HepG2 (cell line): ENCODE data around the gene ASCC2. TPM values are rescaled to one million over a fixed set of nuclear protein-coding genes. Genes with fewer than 3 reads are reported as not detected.

Experiments used
- ATAC-seq: fragments of 200-7000 bp; cut with Tn5 transposase; 3 replicates; pipeline ENCODE4 v1.9.1; 2020; ENCODE audit warnings: mild to moderate bottlenecking, moderate library complexity
- BruUV-seq: library from RNA; stranded (reverse); fragments of 400-500 nt; replicated peaks from 2 replicates; lab custom pipeline; 2021; lab: Mats Ljungman, UMichigan
- CTCF ChIA-PET: fragments of 300-600 bp; formaldehyde crosslinking; extraction: SDS; loops from one replicate; lab custom pipeline; 2021; ENCODE audit warnings: low total read pairs, inconsistent platforms, low intra/inter-chr PET ratio; lab: Yijun Ruan, JAX
- POLR2A ChIA-PET: fragments of 350-600 bp; sonication (Branson Sonifier 250); formaldehyde crosslinking; loops from one replicate; lab custom pipeline; 2020; ENCODE audit warnings: antibody characterized with exemption, inconsistent platforms; lab: Yijun Ruan, JAX
- DNase-seq: peaks from one replicate; pipeline ENCODE4 v3.0.0-alpha.2; 2015; ENCODE audit warnings: low spot score
- FAIRE-seq: peaks from 3 replicates; lab custom pipeline; 2011; peaks lifted over from hg19 to GRCh38; lab: Jason Lieb, UNC
- H2AFZ ChIP-seq: one replicate; pipeline ENCODE4 v1.6.1; 2011; ENCODE audit warnings: low read length, inconsistent platforms
- H3K27ac ChIP-seq: fragments of 300-600 bp; 3 replicates; pipeline ENCODE4 v1.8.0; 2011; ENCODE audit warnings: mixed run types, mild to moderate bottlenecking, mixed read lengths, low read length, inconsistent platforms; ENCODE audit not compliant: insufficient read depth; ENCODE audit errors: extremely low read length
- H3K27me3 ChIP-seq, 2 experiments: fragments of 200-600 bp in 1 of 2; 2 replicates in 1 of 2; 3 replicates in 1 of 2; pipeline versions ENCODE4 v1.6.0 to v1.8.0; 2011; ENCODE audit warnings: low read length in 2 of 2, mild to moderate bottlenecking in 2 of 2, moderate library complexity in 2 of 2, inconsistent platforms in 1 of 2; ENCODE audit not compliant: insufficient read depth in 2 of 2, control insufficient read depth in 1 of 2
- H3K36me3 ChIP-seq, 2 experiments: fragments of 200-600 bp in 1 of 2; replicated peaks in 1 of 2; 2 replicates in 1 of 2; 3 replicates in 1 of 2; pipeline versions ENCODE4 v1.5.1 to v1.8.0; 2011; ENCODE audit warnings: low read length in 2 of 2, inconsistent platforms in 1 of 2; ENCODE audit not compliant: insufficient read depth in 2 of 2, control insufficient read depth in 1 of 2
- H3K4me1 ChIP-seq: 2 replicates; pipeline ENCODE4 v1.5.1; 2012; ENCODE audit warnings: low read length, inconsistent platforms; ENCODE audit not compliant: insufficient read depth
- H3K4me2 ChIP-seq: 2 replicates; pipeline ENCODE4 v1.6.0; 2011; ENCODE audit warnings: low read depth, low read length, inconsistent platforms
- H3K4me3 ChIP-seq, 3 experiments: fragments of 200-600 bp in 1 of 3; sonication (generic), shearing (Covaris generic) in 1 of 3; replicated peaks in 1 of 3; 2 replicates each; pipeline ENCODE4 v1.5.1; 2011 to 2016; ENCODE audit warnings: low read length in 3 of 3, inconsistent platforms in 2 of 3, low read depth in 2 of 3, mild to moderate bottlenecking in 2 of 3, control low read depth in 1 of 3, mixed read lengths in 1 of 3; ENCODE audit not compliant: insufficient read depth in 1 of 3
- H3K79me2 ChIP-seq: one replicate; pipeline ENCODE4 v1.6.1; 2011; ENCODE audit warnings: low read length, inconsistent platforms; ENCODE audit not compliant: insufficient read depth
- H3K9ac ChIP-seq: 2 replicates; pipeline ENCODE4 v1.6.0; 2011; ENCODE audit warnings: mild to moderate bottlenecking, low read depth, low read length, inconsistent platforms; ENCODE audit not compliant: insufficient read depth
- H3K9me3 ChIP-seq: 2 replicates; pipeline ENCODE4 v1.5.1; 2012; ENCODE audit warnings: mild to moderate bottlenecking, low read length
- H4K20me1 ChIP-seq: 2 replicates; pipeline ENCODE4 v1.6.0; 2011; ENCODE audit warnings: inconsistent platforms, mild to moderate bottlenecking, low read length, moderate library complexity; ENCODE audit not compliant: insufficient read depth
- ARNT2 ChIP-seq: sonication (generic); formaldehyde crosslinking; IDR thresholded peaks from 2 replicates; pipeline ENCODE4 v1.8.0; 2022; ENCODE audit warnings: mild to moderate bottlenecking, low read depth, missing genetic modification reagents, moderate library complexity
- EHMT2 ChIP-seq: fragments of 200-600 bp; sonication (generic); IDR thresholded peaks from 2 replicates; pipeline ENCODE4 v1.7.0; 2017; ENCODE audit warnings: antibody characterized with exemption, low read depth, low read length, borderline replicate concordance
- HCFC1 ChIP-seq: fragments of 150-350 bp; IDR thresholded peaks from 2 replicates; pipeline ENCODE4 v1.6.1; 2014; ENCODE audit warnings: low read depth, low read length
- HES4 ChIP-seq: sonication (generic); formaldehyde crosslinking; IDR thresholded peaks from 2 replicates; pipeline ENCODE4 v1.9.0; 2021; ENCODE audit warnings: mild to moderate bottlenecking, missing genetic modification reagents, borderline replicate concordance
- PAWR ChIP-seq: sonication (generic); formaldehyde crosslinking; IDR thresholded peaks from 2 replicates; pipeline ENCODE4 v1.4.0; 2020; ENCODE audit warnings: missing genetic modification reagents, mild to moderate bottlenecking, borderline replicate concordance
- RCOR2 ChIP-seq: IDR thresholded peaks from 2 replicates; pipeline ENCODE4 v1.6.1; 2016; ENCODE audit warnings: missing biosample characterization, missing genetic modification reagents
- SPEN ChIP-seq: sonication (generic); formaldehyde crosslinking; IDR thresholded peaks from 2 replicates; pipeline ENCODE4 v1.5.1; 2020; ENCODE audit warnings: low read depth, mild to moderate bottlenecking, missing genetic modification reagents
- ZNF136 ChIP-seq: sonication (generic); formaldehyde crosslinking; IDR thresholded peaks from 2 replicates; pipeline ENCODE4 v1.8.1; 2022; ENCODE audit warnings: low read depth, mild to moderate bottlenecking, moderate library complexity, missing genetic modification reagents
- ZNF431 ChIP-seq: sonication (generic); formaldehyde crosslinking; IDR thresholded peaks from 2 replicates; pipeline ENCODE4 v1.9.0; 2022; ENCODE audit warnings: missing genetic modification reagents, low read depth, mild to moderate bottlenecking, borderline replicate concordance
- ZNF790 ChIP-seq: sonication (generic); formaldehyde crosslinking; IDR thresholded peaks from 2 replicates; pipeline ENCODE4 v1.8.0; 2022; ENCODE audit warnings: missing genetic modification reagents, mild to moderate bottlenecking, borderline replicate concordance
- WGBS: methylation state at CpG from one replicate; pipeline ENCODE4 v1.1.6; 2017; ENCODE audit warnings: low lambda C conversion rate; 5-methylcytosine and 5-hydroxymethylcytosine counted together
- in situ Hi-C: cut with HindIII; loops from 2 replicates; pipeline ENCODE4 v1.10.0; 2017; ENCODE audit warnings: low pct_unique_long_range_greater_than_20kb; ENCODE audit not compliant: extremely low pct_ligation_motif_present
- intact Hi-C: fragments of 100-400 bp; cut with micrococcal nuclease; formaldehyde crosslinking; loops from one replicate; pipeline ENCODE4 v1.10.0; 2022; ENCODE audit not compliant: unreplicated experiment
- polyA plus RNA-seq, 8 experiments: library from polyadenylated mRNA; depleted of rRNA in 3 of 8; stranded (reverse) in 7 of 8; unstranded in 1 of 8; fragments of >200 nt; fragmentation: Illumina TruSeq in 4 of 8; extraction: Trizol in 4 of 8; gene quantifications; 2 replicates each; pipeline versions ENCODE4 v1.2.1 to v1.2.3, GENCODE V29; 2011 to 2016; ENCODE audit warnings: low read depth in 4 of 8, missing spikeins in 1 of 8, mixed read lengths in 1 of 8; ENCODE audit not compliant: insufficient read depth in 1 of 8
- total RNA-seq, 5 experiments: library from RNA; depleted of rRNA; stranded (reverse); fragments of >200 nt; fragmentation: Illumina TruSeq; extraction: Trizol; gene quantifications; 2 replicates each; pipeline ENCODE4 v1.2.3, GENCODE V29; 2016; ENCODE audit warnings: low read depth in 1 of 5
- TF ChIP-seq, protein P1 (sequence below): sonication (generic); formaldehyde crosslinking; IDR thresholded peaks from 2 replicates; pipeline ENCODE4 v1.4.0; 2020; ENCODE audit warnings: missing genetic modification reagents, borderline replicate concordance
- TF ChIP-seq, protein P2 (sequence below): IDR thresholded peaks from 2 replicates; pipeline ENCODE4 v1.6.1; 2016; ENCODE audit warnings: missing compliant biosample characterization, missing genetic modification reagents, borderline replicate concordance

ASCC2 gene
- total and polyA plus RNA-seq, 2 of the 13 experiments (the other 11 are each of a cell fraction or from before 2014, with no cell fraction given) = 26.2 to 26.3 TPM

DNA sequence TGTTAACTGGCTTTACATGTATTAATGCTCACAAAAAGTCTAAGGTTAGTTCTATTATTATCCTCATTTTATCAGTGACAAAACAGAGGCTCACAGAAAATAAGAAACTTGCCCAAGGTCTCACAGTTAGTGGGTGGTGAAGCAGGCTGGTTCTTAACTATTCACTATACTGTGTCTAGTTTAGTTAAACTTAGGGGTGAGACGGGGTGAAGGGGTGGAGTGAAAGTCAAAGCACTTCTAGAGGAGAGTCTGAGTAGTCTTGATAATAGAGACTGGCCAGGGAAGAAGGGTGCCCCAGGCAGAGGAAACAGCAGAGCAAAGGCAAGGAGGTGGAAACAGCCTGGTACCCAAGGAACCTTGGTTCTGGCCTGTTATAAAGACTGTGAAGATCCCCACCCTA, 4.0 kb downstream of the ASCC2 start:
- POLR2A ChIA-PET = interaction anchor here (1.0 kb wide), 1 partner anchor 49 kb away, joined by 3 read pairs; the partner anchor contains the start of gene MTMR3
- H3K4me2 ChIP-seq = no peak overlapping the region
- CTCF ChIA-PET = no interaction called here
- DNase-seq (no peak), FAIRE-seq (no peak), ATAC-seq (no peak)
- peaks cover 4 to 36% of the 10 kb centered on the region in 2 experiments for H3K36me3 ChIP-seq
- TF ChIP-seq HCFC1 (no peak), HES4 (CRISPR knock-in tag) (no peak), ZNF431 (CRISPR knock-in tag) (no peak), SPEN (CRISPR knock-in tag) (no peak), EHMT2 (no peak), ZNF790 (CRISPR knock-in tag) (no peak), PAWR (CRISPR knock-in tag) (no peak), RCOR2 (CRISPR knock-in tag) (no peak), ARNT2 (CRISPR knock-in tag) (no peak), ZNF136 (CRISPR knock-in tag) (no peak)
- TF ChIP-seq, protein P1, sequence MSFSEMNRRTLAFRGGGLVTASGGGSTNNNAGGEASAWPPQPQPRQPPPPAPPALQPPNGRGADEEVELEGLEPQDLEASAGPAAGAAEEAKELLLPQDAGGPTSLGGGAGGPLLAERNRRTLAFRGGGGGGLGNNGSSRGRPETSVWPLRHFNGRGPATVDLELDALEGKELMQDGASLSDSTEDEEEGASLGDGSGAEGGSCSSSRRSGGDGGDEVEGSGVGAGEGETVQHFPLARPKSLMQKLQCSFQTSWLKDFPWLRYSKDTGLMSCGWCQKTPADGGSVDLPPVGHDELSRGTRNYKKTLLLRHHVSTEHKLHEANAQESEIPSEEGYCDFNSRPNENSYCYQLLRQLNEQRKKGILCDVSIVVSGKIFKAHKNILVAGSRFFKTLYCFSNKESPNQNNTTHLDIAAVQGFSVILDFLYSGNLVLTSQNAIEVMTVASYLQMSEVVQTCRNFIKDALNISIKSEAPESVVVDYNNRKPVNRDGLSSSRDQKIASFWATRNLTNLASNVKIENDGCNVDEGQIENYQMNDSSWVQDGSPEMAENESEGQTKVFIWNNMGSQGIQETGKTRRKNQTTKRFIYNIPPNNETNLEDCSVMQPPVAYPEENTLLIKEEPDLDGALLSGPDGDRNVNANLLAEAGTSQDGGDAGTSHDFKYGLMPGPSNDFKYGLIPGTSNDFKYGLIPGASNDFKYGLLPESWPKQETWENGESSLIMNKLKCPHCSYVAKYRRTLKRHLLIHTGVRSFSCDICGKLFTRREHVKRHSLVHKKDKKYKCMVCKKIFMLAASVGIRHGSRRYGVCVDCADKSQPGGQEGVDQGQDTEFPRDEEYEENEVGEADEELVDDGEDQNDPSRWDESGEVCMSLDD = no peak
- TF ChIP-seq, protein P2, sequence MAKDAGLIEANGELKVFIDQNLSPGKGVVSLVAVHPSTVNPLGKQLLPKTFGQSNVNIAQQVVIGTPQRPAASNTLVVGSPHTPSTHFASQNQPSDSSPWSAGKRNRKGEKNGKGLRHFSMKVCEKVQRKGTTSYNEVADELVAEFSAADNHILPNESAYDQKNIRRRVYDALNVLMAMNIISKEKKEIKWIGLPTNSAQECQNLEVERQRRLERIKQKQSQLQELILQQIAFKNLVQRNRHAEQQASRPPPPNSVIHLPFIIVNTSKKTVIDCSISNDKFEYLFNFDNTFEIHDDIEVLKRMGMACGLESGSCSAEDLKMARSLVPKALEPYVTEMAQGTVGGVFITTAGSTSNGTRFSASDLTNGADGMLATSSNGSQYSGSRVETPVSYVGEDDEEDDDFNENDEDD (CRISPR knock-in tag) = no peak
- H3K27ac ChIP-seq = no peak overlapping the region
- H3K9me3 ChIP-seq = no peaks in the 10 kb centered on the region
- intact Hi-C loops (no loop called here), in situ Hi-C loops (no loop called here)
- H3K79me2 ChIP-seq = peaks cover 14% of the 10 kb centered on the region
- BruUV-seq = no TSS peak
- peaks cover 28% of the 10 kb centered on the region for H3K4me1 ChIP-seq
- H3K9ac ChIP-seq = no peak overlapping the region
- H2AFZ ChIP-seq = no peak overlapping the region
- no peaks in the 10 kb centered on the region for H4K20me1 ChIP-seq
- 100% methylated on average over 1 of the region's 1 CpG for WGBS
- no peaks in the 10 kb centered on the region; a peak in 2 of 5 replicates for H3K27me3 ChIP-seq
- H3K4me3 ChIP-seq = no peak overlapping the region
